ENCODE measurements around the gene CNTN2.

The CNTN2 gene

GRCh38 chr1:205068457-205069040 lies 25.5 kb downstream of the CNTN2 start:
- TF ChIP-seq, protein P1, sequence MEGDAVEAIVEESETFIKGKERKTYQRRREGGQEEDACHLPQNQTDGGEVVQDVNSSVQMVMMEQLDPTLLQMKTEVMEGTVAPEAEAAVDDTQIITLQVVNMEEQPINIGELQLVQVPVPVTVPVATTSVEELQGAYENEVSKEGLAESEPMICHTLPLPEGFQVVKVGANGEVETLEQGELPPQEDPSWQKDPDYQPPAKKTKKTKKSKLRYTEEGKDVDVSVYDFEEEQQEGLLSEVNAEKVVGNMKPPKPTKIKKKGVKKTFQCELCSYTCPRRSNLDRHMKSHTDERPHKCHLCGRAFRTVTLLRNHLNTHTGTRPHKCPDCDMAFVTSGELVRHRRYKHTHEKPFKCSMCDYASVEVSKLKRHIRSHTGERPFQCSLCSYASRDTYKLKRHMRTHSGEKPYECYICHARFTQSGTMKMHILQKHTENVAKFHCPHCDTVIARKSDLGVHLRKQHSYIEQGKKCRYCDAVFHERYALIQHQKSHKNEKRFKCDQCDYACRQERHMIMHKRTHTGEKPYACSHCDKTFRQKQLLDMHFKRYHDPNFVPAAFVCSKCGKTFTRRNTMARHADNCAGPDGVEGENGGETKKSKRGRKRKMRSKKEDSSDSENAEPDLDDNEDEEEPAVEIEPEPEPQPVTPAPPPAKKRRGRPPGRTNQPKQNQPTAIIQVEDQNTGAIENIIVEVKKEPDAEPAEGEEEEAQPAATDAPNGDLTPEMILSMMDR (IDR thresholded peaks at IDR 0.05; ENCODE audit: poor library complexity, severe bottlenecking), result no peak
- ATAC-seq (ENCODE audit: low read depth) (no peak), DNase-seq (ENCODE audit: low spot score) (no peak)

DNA sequence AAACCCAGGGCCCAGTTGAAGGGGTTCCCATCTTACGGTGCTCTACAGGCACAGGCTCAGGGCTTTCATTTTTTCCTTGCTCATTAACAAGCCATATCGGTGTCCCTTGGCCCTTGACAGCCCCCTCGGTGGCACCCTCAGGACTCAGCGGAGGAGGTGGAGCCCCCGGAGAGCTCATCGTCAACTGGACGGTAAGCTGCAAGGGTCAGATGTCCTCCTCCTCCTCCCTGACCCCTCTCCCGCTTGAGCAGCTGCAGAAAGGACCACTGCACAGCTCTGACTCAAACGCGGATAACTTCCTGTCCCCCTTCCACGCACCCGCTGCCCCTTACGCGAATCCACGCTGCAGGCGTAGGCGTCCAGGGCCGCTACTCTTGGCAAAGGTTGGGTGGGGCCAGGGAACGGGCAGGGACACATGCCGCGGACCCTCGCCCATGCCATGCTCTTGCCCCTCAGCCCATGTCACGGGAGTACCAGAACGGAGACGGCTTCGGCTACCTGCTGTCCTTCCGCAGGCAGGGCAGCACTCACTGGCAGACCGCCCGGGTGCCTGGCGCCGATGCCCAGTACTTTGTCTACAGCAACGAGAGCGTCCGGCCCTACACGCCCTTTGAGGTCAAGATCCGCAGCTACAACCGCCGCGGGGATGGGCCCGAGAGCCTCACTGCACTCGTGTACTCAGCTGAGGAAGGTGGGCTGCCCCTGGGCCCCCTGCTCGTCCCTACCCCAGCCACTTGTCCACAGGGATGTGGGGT lies 26.5 kb downstream of the CNTN2 start:
- DNase-seq (ENCODE audit: low spot score) (no peak), ATAC-seq (ENCODE audit: low read depth) (no peak)
- no peaks in the 10 kb centered on the region for H3K36me3 ChIP-seq (ENCODE audit: low read depth)
- no peaks in the 10 kb centered on the region for H3K9me3 ChIP-seq (ENCODE audit: severe bottlenecking)
- no peak overlapping the region for H3K27ac ChIP-seq (ENCODE audit: poor library complexity, severe bottlenecking)
- H3K27me3 ChIP-seq (ENCODE audit: insufficient read depth, poor library complexity, severe bottlenecking), result no peaks in the 10 kb centered on the region
- H3K4me3 ChIP-seq (ENCODE audit: severe bottlenecking), result no peak overlapping the region
- TF ChIP-seq, protein P1 (IDR thresholded peaks at IDR 0.05; ENCODE audit: poor library complexity, severe bottlenecking), result no peak
- no peaks in the 10 kb centered on the region for H3K4me1 ChIP-seq (ENCODE audit: insufficient read depth, poor library complexity, severe bottlenecking)

More at GRCh38 chr1:205068457-205069040, 25.5 kb downstream of the CNTN2 start:
- H3K4me3 ChIP-seq (ENCODE audit: severe bottlenecking), result no peak overlapping the region
- no peaks in the 10 kb centered on the region for H3K4me1 ChIP-seq (ENCODE audit: insufficient read depth, poor library complexity, severe bottlenecking)
- H3K36me3 ChIP-seq (ENCODE audit: low read depth), result no peaks in the 10 kb centered on the region
- H3K9me3 ChIP-seq (ENCODE audit: severe bottlenecking), result no peaks in the 10 kb centered on the region
- H3K27me3 ChIP-seq (ENCODE audit: insufficient read depth, poor library complexity, severe bottlenecking), result no peaks in the 10 kb centered on the region
- no peak overlapping the region for H3K27ac ChIP-seq (ENCODE audit: poor library complexity, severe bottlenecking)

DNA sequence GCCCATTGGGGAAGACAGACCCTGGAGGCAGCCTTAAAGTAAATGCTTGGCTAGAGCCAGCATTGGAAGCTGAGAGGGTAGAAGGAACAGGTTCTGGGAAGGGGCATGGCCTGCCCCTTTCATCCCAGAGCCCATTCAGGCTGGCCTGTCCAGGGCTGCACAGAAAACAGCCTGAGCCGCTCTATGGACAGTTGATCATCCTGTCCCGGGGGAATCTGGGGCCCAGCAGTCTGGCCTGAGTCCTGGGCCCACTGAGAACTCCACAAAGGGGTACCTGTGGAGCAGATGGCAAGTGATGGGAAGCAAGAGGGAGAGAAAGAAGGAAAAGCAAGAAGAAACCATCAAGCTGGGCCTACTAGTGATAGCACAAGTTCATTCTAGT lies 28.0 kb downstream of the CNTN2 start:
- TF ChIP-seq, protein P1 (IDR thresholded peaks at IDR 0.05; ENCODE audit: poor library complexity, severe bottlenecking), result no peak
- Histone ChIP-seq H3K9me3 (ENCODE audit: severe bottlenecking) (no peaks in the 10 kb centered on the region), H3K36me3 (ENCODE audit: low read depth) (no peaks in the 10 kb centered on the region), H3K4me1 (ENCODE audit: insufficient read depth, poor library complexity, severe bottlenecking) (no peaks in the 10 kb centered on the region), H3K27ac (ENCODE audit: poor library complexity, severe bottlenecking) (no peak overlapping the region), H3K4me3 (ENCODE audit: severe bottlenecking) (no peak overlapping the region), H3K27me3 (ENCODE audit: insufficient read depth, poor library complexity, severe bottlenecking) (no peaks in the 10 kb centered on the region)
- ATAC-seq (ENCODE audit: low read depth) (no peak), DNase-seq (ENCODE audit: low spot score) (no peak)

DNA sequence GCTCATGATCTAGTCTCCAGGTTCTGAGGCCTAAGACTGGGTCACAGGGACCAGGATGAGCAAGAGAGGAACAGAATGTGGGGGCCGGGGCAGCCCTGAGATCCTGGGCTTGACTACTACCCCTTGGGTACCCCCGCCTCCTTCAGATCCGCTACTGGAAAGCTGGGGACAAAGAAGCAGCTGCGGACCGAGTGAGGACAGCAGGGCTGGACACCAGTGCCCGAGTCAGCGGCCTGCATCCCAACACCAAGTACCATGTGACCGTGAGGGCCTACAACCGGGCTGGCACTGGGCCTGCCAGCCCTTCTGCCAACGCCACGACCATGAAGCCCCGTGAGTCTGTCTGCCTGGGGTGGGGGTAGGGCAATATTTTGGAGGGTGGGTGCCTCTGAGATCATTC lies 28.8 kb downstream of the CNTN2 start:
- no peak overlapping the region for H3K4me3 ChIP-seq (ENCODE audit: severe bottlenecking)
- H3K27ac ChIP-seq (ENCODE audit: poor library complexity, severe bottlenecking), result no peak overlapping the region
- H3K36me3 ChIP-seq (ENCODE audit: low read depth), result no peaks in the 10 kb centered on the region
- H3K4me1 ChIP-seq (ENCODE audit: insufficient read depth, poor library complexity, severe bottlenecking), result no peaks in the 10 kb centered on the region
- DNase-seq (ENCODE audit: low spot score) (no peak), ATAC-seq (ENCODE audit: low read depth) (no peak)
- H3K9me3 ChIP-seq (ENCODE audit: severe bottlenecking), result no peaks in the 10 kb centered on the region
- H3K27me3 ChIP-seq (ENCODE audit: insufficient read depth, poor library complexity, severe bottlenecking), result no peaks in the 10 kb centered on the region
- TF ChIP-seq, protein P1 (IDR thresholded peaks at IDR 0.05; ENCODE audit: poor library complexity, severe bottlenecking), result no peak

DNA sequence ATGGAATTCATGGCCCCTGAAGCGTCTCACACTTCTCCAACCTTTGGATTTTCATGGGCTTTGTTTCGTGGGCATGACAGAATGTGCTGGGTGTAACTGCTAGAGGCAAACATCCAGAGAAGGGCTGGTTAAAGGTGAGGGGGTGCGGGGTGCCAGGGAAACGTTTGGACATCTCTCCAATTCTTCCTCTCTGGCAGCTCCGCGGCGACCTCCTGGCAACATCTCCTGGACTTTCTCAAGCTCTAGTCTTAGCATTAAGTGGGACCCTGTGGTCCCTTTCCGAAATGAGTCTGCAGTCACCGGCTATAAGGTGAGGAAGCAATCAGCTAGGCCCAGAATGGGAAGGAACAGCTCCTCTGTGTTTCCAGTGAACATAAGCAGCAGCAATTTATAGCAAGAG lies 29.3 kb downstream of the CNTN2 start:
- Histone ChIP-seq H3K4me3 (ENCODE audit: severe bottlenecking) (no peak overlapping the region), H3K9me3 (ENCODE audit: severe bottlenecking) (no peaks in the 10 kb centered on the region), H3K27ac (ENCODE audit: poor library complexity, severe bottlenecking) (no peak overlapping the region), H3K36me3 (ENCODE audit: low read depth) (no peaks in the 10 kb centered on the region), H3K4me1 (ENCODE audit: insufficient read depth, poor library complexity, severe bottlenecking) (no peaks in the 10 kb centered on the region), H3K27me3 (ENCODE audit: insufficient read depth, poor library complexity, severe bottlenecking) (no peaks in the 10 kb centered on the region)
- DNase-seq (ENCODE audit: low spot score) (no peak), ATAC-seq (ENCODE audit: low read depth) (no peak)
- TF ChIP-seq, protein P1 (IDR thresholded peaks at IDR 0.05; ENCODE audit: poor library complexity, severe bottlenecking), result no peak

Measured in RWPE2 (cell line).